ENCODE data around the gene M6PR.

Gene M6PR

GRCh38 chr12:8911606-8912268, 37.7 kb downstream of the M6PR start:
- DNase-seq, result no peak

- no peak for DNase-seq
These were observed 39.7 kb downstream of the M6PR start for GRCh38 chr12:8909752-8910151.

- no peak for DNase-seq
These were observed 41.9 kb downstream of the M6PR start for GRCh38 chr12:8907513-8907912.

GRCh38 chr12:8906266-8907180, 42.9 kb downstream of the M6PR start:
- no peak for DNase-seq

GRCh38 chr12:8905546-8905945, 43.9 kb downstream of the M6PR start:
- DNase-seq, result no peak

- no peak for DNase-seq
These were observed 44.8 kb downstream of the M6PR start for GRCh38 chr12:8904665-8905064.

GRCh38 chr12:8903646-8904045, 45.8 kb downstream of the M6PR start:
- DNase-seq, result peak in 1 of 2 donors; percentile 12

- peak; percentile 94 to 96 for DNase-seq
These were observed 46.7 kb downstream of the M6PR start for GRCh38 chr12:8902703-8903102.

GRCh38 chr12:8899830-8900229, 49.6 kb downstream of the M6PR start:
- peak; percentile 60 to 63 for DNase-seq

- no peak for DNase-seq
These were observed 52.4 kb downstream of the M6PR start for GRCh38 chr12:8897081-8897480.

- no peak for DNase-seq
These were observed 54.5 kb downstream of the M6PR start for GRCh38 chr12:8894986-8895385.

- no peak for DNase-seq
These were observed 55.1 kb downstream of the M6PR start for GRCh38 chr12:8894378-8894777.

GRCh38 chr12:8891976-8892375, 57.5 kb downstream of the M6PR start:
- peak; percentile 40 to 60 for DNase-seq

All from inflammatory macrophage (primary cell).